Epithelial cell of esophagus (primary cell): ENCODE measurements around the gene UQCRQ.
"Not testable (repeated sequence)": the region's sequence is repeated elsewhere in the genome, so short reads cannot be mapped to it uniquely, and the experiment has no call there.

ENCODE experiments used
- DNase-seq: peaks from one replicate; pipeline ENCODE4 v3.0.0; 2010; ENCODE audit warnings: low read depth
- H3K4me3 ChIP-seq: 2 replicates; pipeline ENCODE4 v1.5.1; 2011; ENCODE audit warnings: mild to moderate bottlenecking, low read length, control low read depth
- TF ChIP-seq, protein P1 (sequence below): IDR thresholded peaks from 2 replicates; pipeline ENCODE4 v1.5.1; 2011; ENCODE audit warnings: low read depth, mild to moderate bottlenecking, low read length, control low read depth, inconsistent platforms; ENCODE audit not compliant: insufficient read depth; ENCODE audit errors: missing control alignments

The UQCRQ gene

DNA sequence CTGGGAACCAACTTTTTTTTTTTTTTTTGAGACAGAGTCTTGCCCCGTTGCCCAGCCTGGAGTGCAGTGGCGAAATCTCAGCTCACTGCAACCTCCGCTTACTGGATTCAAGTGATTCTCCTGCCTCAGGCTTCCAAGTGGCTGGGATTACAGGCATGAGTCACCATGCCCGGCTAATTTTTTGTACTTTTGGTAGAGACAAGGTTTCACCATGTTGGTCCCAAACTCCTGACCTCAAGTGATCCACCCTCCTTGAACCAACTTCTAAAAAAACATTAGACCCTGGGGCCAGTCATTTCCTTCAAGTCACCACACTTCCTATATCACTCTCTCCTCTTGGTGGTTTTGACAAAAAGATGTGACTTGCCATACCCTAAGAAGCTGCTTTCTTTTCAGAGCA is 25.1 kb upstream of the UQCRQ start:
- TF ChIP-seq, protein P1, sequence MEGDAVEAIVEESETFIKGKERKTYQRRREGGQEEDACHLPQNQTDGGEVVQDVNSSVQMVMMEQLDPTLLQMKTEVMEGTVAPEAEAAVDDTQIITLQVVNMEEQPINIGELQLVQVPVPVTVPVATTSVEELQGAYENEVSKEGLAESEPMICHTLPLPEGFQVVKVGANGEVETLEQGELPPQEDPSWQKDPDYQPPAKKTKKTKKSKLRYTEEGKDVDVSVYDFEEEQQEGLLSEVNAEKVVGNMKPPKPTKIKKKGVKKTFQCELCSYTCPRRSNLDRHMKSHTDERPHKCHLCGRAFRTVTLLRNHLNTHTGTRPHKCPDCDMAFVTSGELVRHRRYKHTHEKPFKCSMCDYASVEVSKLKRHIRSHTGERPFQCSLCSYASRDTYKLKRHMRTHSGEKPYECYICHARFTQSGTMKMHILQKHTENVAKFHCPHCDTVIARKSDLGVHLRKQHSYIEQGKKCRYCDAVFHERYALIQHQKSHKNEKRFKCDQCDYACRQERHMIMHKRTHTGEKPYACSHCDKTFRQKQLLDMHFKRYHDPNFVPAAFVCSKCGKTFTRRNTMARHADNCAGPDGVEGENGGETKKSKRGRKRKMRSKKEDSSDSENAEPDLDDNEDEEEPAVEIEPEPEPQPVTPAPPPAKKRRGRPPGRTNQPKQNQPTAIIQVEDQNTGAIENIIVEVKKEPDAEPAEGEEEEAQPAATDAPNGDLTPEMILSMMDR: no peak
- DNase-seq: peak; percentile 79
- no peak overlapping the region for H3K4me3 ChIP-seq

DNA sequence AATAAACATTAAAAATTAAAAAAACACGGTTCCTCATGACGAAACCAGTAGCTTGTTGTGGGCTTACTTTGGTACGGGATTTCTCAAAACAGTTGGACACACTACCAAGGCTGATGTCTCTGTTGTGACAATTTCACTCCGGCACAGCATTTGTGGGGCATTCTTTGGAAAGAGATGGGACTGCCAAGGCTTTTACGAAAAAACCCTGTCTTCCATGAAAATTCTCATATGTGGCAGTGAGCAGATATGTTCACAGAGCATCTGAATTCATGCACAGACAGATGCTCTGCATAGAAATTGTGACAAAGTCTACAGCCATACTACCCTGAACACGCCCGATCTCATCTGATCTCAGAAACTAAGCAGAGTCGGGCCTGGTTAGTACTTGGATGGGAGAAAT is 18.2 kb upstream of the UQCRQ start:
- no peak overlapping the region for H3K4me3 ChIP-seq
- DNase-seq: no peak
- TF ChIP-seq, protein P1: no peak

DNA sequence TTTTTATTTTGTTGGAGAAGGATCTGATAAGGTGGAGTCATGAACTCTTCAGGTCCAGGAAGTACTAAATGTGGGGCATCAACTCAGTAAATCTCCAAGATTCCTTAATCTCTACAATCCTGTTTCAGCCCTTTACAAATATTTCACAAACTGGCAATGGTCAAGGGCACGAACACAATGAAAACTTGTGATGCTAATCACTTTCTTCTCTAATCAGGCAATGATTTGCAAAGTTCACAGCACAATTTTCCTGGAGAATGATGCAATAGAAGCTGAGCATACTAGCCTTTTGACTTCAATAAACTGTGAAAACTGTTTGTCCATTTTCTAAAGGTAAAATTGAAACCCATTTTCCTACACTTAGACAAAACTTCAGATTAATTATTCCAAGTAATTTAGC is 17.1 kb upstream of the UQCRQ start:
- no peak overlapping the region for H3K4me3 ChIP-seq
- TF ChIP-seq, protein P1: no peak
- DNase-seq: no peak

DNA sequence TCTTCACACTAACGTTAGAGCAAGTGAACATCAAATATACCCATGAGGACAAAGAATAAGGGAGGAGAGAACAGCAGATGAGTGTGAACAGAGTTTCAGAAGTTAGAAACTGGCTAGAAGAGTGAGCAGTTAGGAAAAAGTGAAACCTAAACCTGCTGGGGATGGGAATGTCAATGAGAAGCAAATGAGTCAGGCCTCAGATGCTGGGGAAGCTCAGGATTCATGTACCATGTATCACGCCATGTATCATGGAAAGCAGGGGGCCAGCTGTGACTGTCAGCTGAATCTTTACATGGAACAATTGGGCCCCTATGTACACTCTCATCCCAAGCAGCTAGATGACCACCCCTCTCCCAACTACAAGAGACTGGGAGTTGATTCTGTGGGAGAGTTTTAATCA is 16.4 kb upstream of the UQCRQ start:
- TF ChIP-seq, protein P1: no peak
- DNase-seq: no peak

DNA sequence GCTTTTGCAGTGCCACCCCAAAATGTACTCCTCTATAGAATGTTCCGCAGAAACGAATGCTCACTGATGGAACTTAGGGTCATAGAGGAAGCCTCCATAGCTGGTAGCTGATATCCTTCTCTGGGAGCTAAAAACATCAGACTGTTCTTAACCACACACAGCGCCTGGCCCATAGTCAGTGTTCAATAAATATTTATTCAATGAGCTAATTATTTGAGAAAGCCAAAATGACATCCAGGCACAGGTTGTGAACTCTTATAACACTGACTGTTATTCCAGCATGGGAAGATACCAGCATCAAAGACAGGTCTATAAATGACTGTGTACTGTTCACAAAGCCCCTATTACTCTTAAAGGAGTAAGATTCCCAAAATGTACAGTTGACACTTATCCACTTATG is 13.1 kb upstream of the UQCRQ start:
- TF ChIP-seq, protein P1: no peak
- H3K4me3 ChIP-seq: no peak overlapping the region
- DNase-seq: no peak

More for the DNA sequence above, 16.4 kb upstream of the UQCRQ start:
- no peak overlapping the region for H3K4me3 ChIP-seq

DNA sequence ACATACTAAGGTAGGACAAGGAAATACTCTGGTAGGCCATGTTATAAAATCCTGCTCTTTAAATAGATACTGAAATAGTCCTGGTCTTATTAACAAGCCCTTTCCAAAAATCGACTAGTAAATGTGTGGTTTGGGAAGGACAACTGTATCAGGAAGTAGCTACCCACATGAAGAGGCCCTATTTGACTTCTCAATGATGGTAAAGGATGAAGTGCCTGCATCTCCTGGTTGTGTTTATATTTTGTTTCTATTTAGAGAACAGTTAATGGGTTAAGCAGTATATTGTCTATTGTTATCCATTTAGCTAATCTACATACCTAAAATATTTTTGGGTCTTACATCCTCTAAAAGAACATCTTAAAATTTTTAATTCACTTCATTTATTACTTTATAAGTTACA is 12.7 kb upstream of the UQCRQ start:
- no peak overlapping the region for H3K4me3 ChIP-seq
- no peak for DNase-seq
- TF ChIP-seq, protein P1: no peak

DNA sequence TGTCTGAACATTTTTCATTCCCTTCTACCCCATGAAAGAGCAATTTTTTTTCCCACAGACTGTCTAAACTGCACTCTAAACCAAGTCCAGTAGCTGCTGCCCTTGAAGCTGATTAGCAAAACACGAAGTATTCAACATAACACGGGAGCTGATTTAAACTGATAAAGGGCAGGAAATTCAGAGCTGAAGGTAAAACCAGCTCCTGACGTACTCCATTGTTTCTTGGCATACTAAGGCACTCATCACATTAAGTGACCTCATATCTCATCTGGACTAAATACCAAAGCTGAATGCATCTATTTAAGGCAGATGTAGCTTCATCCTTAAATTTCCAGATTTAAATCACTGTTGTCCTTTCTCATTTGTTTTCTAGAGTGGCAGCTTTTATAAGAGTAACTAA is 12.1 kb upstream of the UQCRQ start:
- DNase-seq: no peak
- H3K4me3 ChIP-seq: no peak overlapping the region
- TF ChIP-seq, protein P1: no peak

DNA sequence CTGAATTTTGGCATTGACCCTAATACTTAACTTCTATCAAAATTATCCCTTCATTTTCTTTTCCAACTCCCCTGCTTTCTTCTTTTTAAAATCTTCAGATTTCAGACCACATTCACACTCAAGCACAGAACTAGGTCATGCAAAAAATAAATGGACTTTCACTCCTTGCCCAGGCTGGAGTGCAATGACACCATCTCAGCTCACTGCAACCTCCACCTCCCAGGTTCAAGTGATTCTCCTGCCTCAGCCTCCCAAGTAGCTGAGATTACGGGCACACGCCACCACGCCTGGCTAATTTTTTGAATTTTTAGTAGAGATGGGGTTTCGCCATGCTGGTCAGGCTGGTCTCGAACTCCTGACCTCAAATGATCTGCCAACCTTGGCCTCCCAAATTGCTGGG is 11.4 kb upstream of the UQCRQ start:
- not testable (repeated sequence) for DNase-seq, H3K4me3 ChIP-seq
